GM23338 (cell line): ENCODE measurements around the gene SDC3. TPM values are rescaled to one million over a fixed set of nuclear protein-coding genes. Genes with fewer than 3 reads are reported as not detected.
A peak's percentile ranks its signal among the peaks of the same experiment; 100 is the strongest.

Experiments used
- ATAC-seq: fragments of 200-7000 bp; cut with Tn5 transposase; 3 replicates; pipeline ENCODE4 v1.9.1; 2020
- DNase-seq: peaks from one replicate; pipeline ENCODE4 v3.0.0-alpha.2; 2015; ENCODE audit warnings: low spot score
- H2AFZ ChIP-seq: fragments of 200-600 bp; sonication (generic); 2 replicates; pipeline ENCODE4 v1.8.0; 2016; ENCODE audit warnings: antibody characterized with exemption, mild to moderate bottlenecking, moderate library complexity
- H3F3A ChIP-seq: fragments of 200-600 bp; sonication (generic); replicated peaks from 2 replicates; pipeline ENCODE4 v1.8.0; 2017; ENCODE audit warnings: antibody characterized with exemption, mixed run types, low read depth
- H3K27ac ChIP-seq: fragments of 200-600 bp; sonication (generic); 2 replicates; pipeline ENCODE4 v1.6.1; 2016; ENCODE audit warnings: low read depth
- H3K27me3 ChIP-seq: fragments of 200-600 bp; sonication (generic); 2 replicates; pipeline ENCODE4 v1.8.0; 2016; ENCODE audit warnings: mild to moderate bottlenecking, mixed run types, moderate library complexity; ENCODE audit not compliant: insufficient read depth
- H3K36me3 ChIP-seq: fragments of 200-600 bp; sonication (generic); 2 replicates; pipeline ENCODE4 v1.8.0; 2016; ENCODE audit warnings: mild to moderate bottlenecking; ENCODE audit not compliant: insufficient read depth
- H3K4me1 ChIP-seq: fragments of 200-600 bp; sonication (generic); 2 replicates; pipeline ENCODE4 v1.8.0; 2016; ENCODE audit warnings: mild to moderate bottlenecking, moderate library complexity; ENCODE audit not compliant: insufficient read depth
- H3K4me2 ChIP-seq: fragments of 200-600 bp; sonication (generic); 2 replicates; pipeline ENCODE4 v1.7.1; 2017; ENCODE audit warnings: mixed run types
- H3K4me3 ChIP-seq: fragments of 200-600 bp; sonication (generic); 2 replicates; pipeline ENCODE4 v1.6.1; 2016; ENCODE audit warnings: mixed run types
- H3K79me2 ChIP-seq: fragments of 200-600 bp; sonication (generic); replicated peaks from 2 replicates; pipeline ENCODE4 v1.8.0; 2017; ENCODE audit warnings: mild to moderate bottlenecking; ENCODE audit not compliant: insufficient read depth
- H3K9me2 ChIP-seq: fragments of 200-600 bp; sonication (generic); 2 replicates; pipeline ENCODE4 v1.8.0; 2017; ENCODE audit not compliant: insufficient read depth
- H4K20me1 ChIP-seq: fragments of 200-600 bp; sonication (generic); replicated peaks from 2 replicates; pipeline ENCODE4 v1.8.0; 2017; ENCODE audit warnings: mild to moderate bottlenecking; ENCODE audit not compliant: insufficient read depth
- H3K27ac Mint-ChIP-seq: 2 replicates; pipeline ENCODE4 v1.8.0; 2020; ENCODE audit warnings: inconsistent platforms, mild to moderate bottlenecking, moderate library complexity, mixed read lengths
- H3K27me3 Mint-ChIP-seq: 3 replicates; pipeline ENCODE4 v1.8.0; 2022; ENCODE audit warnings: low read depth, mild to moderate bottlenecking, moderate library complexity, mixed read lengths, inconsistent platforms; ENCODE audit not compliant: insufficient read depth, poor library complexity
- H3K36me3 Mint-ChIP-seq: 3 replicates; pipeline ENCODE4 v1.8.0; 2021; ENCODE audit warnings: low read depth, mild to moderate bottlenecking, inconsistent platforms, moderate library complexity, mixed read lengths
- H3K4me1 Mint-ChIP-seq: 3 replicates; pipeline ENCODE4 v1.8.0; 2020; ENCODE audit warnings: mild to moderate bottlenecking, inconsistent platforms, mixed read lengths
- H3K4me3 Mint-ChIP-seq: 3 replicates; pipeline ENCODE4 v1.8.0; 2021; ENCODE audit warnings: moderate library complexity, mild to moderate bottlenecking, inconsistent platforms, mixed read lengths
- H3K9me3 Mint-ChIP-seq: 3 replicates; pipeline ENCODE4 v1.8.0; 2020; ENCODE audit warnings: moderate library complexity, mild to moderate bottlenecking, inconsistent platforms, mixed read lengths
- CTCF ChIP-seq, 2 experiments: fragments of 200-600 bp in 1 of 2; sonication (generic) in 1 of 2; conservative IDR thresholded peaks; 2 replicates each; pipeline versions ENCODE4 v1.5.1 to v1.6.1; 2016 to 2017; ENCODE audit warnings: antibody characterized with exemption in 2 of 2, low read depth in 2 of 2, mild to moderate bottlenecking in 2 of 2, moderate library complexity in 1 of 2
- ETS1 ChIP-seq: IDR thresholded peaks from 2 replicates; pipeline ENCODE4 v1.6.1; 2016; ENCODE audit warnings: antibody characterized with exemption
- EZH2 ChIP-seq: fragments of 200-600 bp; sonication (generic); IDR thresholded peaks from one replicate; pipeline ENCODE4 v1.8.0; 2017; ENCODE audit warnings: antibody characterized with exemption, mild to moderate bottlenecking, low read depth; ENCODE audit not compliant: unreplicated experiment
- EZH2phosphoT487 ChIP-seq: fragments of 200-600 bp; sonication (generic); IDR thresholded peaks from one replicate; pipeline ENCODE4 v1.8.1; 2018; ENCODE audit warnings: antibody characterized with exemption; ENCODE audit not compliant: unreplicated experiment
- REST ChIP-seq: IDR thresholded peaks from one replicate; pipeline ENCODE4 v1.6.1; 2018; ENCODE audit warnings: antibody characterized with exemption; ENCODE audit not compliant: unreplicated experiment
- STAT1 ChIP-seq: IDR thresholded peaks from one replicate; pipeline ENCODE4 v1.6.1; 2016; ENCODE audit warnings: antibody characterized with exemption; ENCODE audit not compliant: unreplicated experiment
- ZNF114 ChIP-seq: fragments of 250-450 bp; sonication (Bioruptor Pico); IDR thresholded peaks from 2 replicates; pipeline ENCODE4 v1.5.0; 2020; ENCODE audit warnings: mild to moderate bottlenecking, moderate library complexity
- ZNF331 ChIP-seq: fragments of 250-450 bp; sonication (Bioruptor Pico); IDR thresholded peaks from 2 replicates; pipeline ENCODE4 v1.5.0; 2020; ENCODE audit warnings: low read depth, mild to moderate bottlenecking, moderate library complexity
- ZNF462 ChIP-seq: fragments of 250-450 bp; sonication (Bioruptor Pico); IDR thresholded peaks from 2 replicates; pipeline ENCODE4 v1.5.0; 2020; ENCODE audit warnings: mild to moderate bottlenecking, moderate library complexity
- polyA plus RNA-seq: library from polyadenylated mRNA; unstranded; fragments of >200 nt; fragmentation: Nextera tagmentation; extraction: Ambion mirVana; gene quantifications from 2 replicates; pipeline ENCODE4 v1.2.1, GENCODE V29; 2016
- total RNA-seq: library from RNA; depleted of rRNA; stranded (reverse); fragments of >200 nt; shearing (Covaris generic); gene quantifications from 2 replicates; pipeline ENCODE4 v1.2.3, GENCODE V29; 2014

SDC3 gene
- total and polyA plus RNA-seq, 2 experiments from 2014 or later: 5.2 to 29.7 TPM

GRCh38 chr1:30901798-30902581, 6.6 kb downstream of the SDC3 start:
- Histone ChIP-seq H3K4me2 (peak overlapping the region; percentile 65), H3F3A (peaks cover 11% of the 10 kb centered on the region; the same call in 1 of the 2 replicates), H4K20me1 (peaks cover 4% of the 10 kb centered on the region; the same call in 1 of the 2 replicates), H2AFZ (no peak overlapping the region), H3K4me1 (peaks cover 32% of the 10 kb centered on the region), H3K27ac (no peak overlapping the region; the same call in 1 of the 2 replicates), H3K36me3 (no peaks in the 10 kb centered on the region), H3K9me2 (no peaks in the 10 kb centered on the region), H3K27me3 (peaks cover under 1% of the 10 kb centered on the region; the same call in 1 of the 2 replicates), H3K4me3 (no peak overlapping the region), H3K79me2 (peaks cover 3% of the 10 kb centered on the region)
- Mint-ChIP-seq H3K27ac (peak overlapping the region; percentile 65; the same call in 1 of the 2 replicates), H3K27me3 (peaks cover 8% of the 10 kb centered on the region), H3K4me3 (no peak overlapping the region), H3K9me3 (no peaks in the 10 kb centered on the region), H3K4me1 (peaks cover 43% of the 10 kb centered on the region), H3K36me3 (no peaks in the 10 kb centered on the region)
- TF ChIP-seq EZH2phosphoT487 (no peak), ZNF331 (CRISPR knock-in tag) (no peak), ZNF462 (CRISPR knock-in tag) (no peak), ETS1 (peak; percentile 60; the same call in 1 of the 2 replicates), EZH2 (no peak), ZNF114 (CRISPR knock-in tag) (no peak), CTCF (conservative IDR thresholded peaks at IDR 0.05; ENCODE audit: low read depth in 2 of 2) (no peak), STAT1 (no peak), REST (no peak)
- DNase-seq (peak; percentile 48), ATAC-seq (peak; percentile 7; the same call in 1 of the 3 replicates)
